Measurements from ENCODE around the gene FIS1.

GRCh38 chr7:101265622-101266516 lies 21.0 kb upstream of the FIS1 start:
- TF ChIP-seq CTCF (optimal IDR thresholded peaks at IDR 0.05 in 1 of 3, IDR thresholded peaks at IDR 0.05 in 1 of 3, conservative IDR thresholded peaks at IDR 0.05 in 1 of 3; ENCODE audit: extremely low read depth in 1 of 3, insufficient read depth in 2 of 3, low read length in 3 of 3) (no peak), EZH2 (IDR thresholded peaks at IDR 0.05; ENCODE audit: low read length) (no peak)
